Activated CD4-positive, alpha-beta T cell treated with anti-CD3 and anti-CD28 coated beads for 36 hours (primary cell): ENCODE results near the gene FOXC2. TPM values are rescaled to one million over a fixed set of nuclear protein-coding genes. Genes with fewer than 3 reads are reported as not detected.

ENCODE experiments used
- ATAC-seq: fragments of 200-7000 bp; cut with Tn5 transposase; one replicate; pipeline ENCODE4 v1.10.0; 2021; ENCODE audit warnings: mild to moderate bottlenecking, moderate library complexity
- CTCF ChIA-PET: fragments of 350-600 bp; sonication (Branson Sonifier 250); formaldehyde crosslinking; loops from one replicate; lab custom pipeline; 2021; ENCODE audit warnings: antibody characterized with exemption; lab: Charles Lee
- POLR2A ChIA-PET: fragments of 350-600 bp; sonication (Branson Sonifier 250); formaldehyde crosslinking; loops from one replicate; lab custom pipeline; 2021; ENCODE audit warnings: antibody characterized with exemption, inconsistent platforms; lab: Charles Lee
- DNase-seq: peaks from one replicate; pipeline ENCODE4 v3.0.0-alpha.2; 2020
- H3K27ac Mint-ChIP-seq: one replicate; pipeline ENCODE4 v1.8.0; 2021; ENCODE audit warnings: mixed read lengths
- H3K27me3 Mint-ChIP-seq: one replicate; pipeline ENCODE4 v1.8.0; 2021; ENCODE audit warnings: mixed read lengths
- H3K36me3 Mint-ChIP-seq: one replicate; pipeline ENCODE4 v1.8.0; 2021; ENCODE audit warnings: low read depth, mixed read lengths
- H3K4me1 Mint-ChIP-seq: one replicate; pipeline ENCODE4 v1.8.0; 2021; ENCODE audit warnings: mixed read lengths
- H3K4me3 Mint-ChIP-seq: one replicate; pipeline ENCODE4 v1.8.0; 2021; ENCODE audit warnings: mild to moderate bottlenecking, moderate library complexity, mixed read lengths
- H3K9me3 Mint-ChIP-seq: one replicate; pipeline ENCODE4 v1.8.0; 2021; ENCODE audit warnings: low read depth, mixed read lengths
- intact Hi-C, 2 experiments: fragments of 100-400 bp; cut with DNase I in 1 of 2; cut with micrococcal nuclease in 1 of 2; formaldehyde crosslinking; loops; one replicate each; pipeline versions ENCODE4 v1.14.2 to v1.15.1; 2022 to 2024; cut with DNase I, micrococcal nuclease
- total RNA-seq, 2 experiments: library from RNA; stranded (reverse); gene quantifications; one replicate each; pipeline ENCODE4 v1.2.3, GENCODE V29; 2021

Gene FOXC2
- total RNA-seq, 2 experiments from 2014 or later = not detected

DNA sequence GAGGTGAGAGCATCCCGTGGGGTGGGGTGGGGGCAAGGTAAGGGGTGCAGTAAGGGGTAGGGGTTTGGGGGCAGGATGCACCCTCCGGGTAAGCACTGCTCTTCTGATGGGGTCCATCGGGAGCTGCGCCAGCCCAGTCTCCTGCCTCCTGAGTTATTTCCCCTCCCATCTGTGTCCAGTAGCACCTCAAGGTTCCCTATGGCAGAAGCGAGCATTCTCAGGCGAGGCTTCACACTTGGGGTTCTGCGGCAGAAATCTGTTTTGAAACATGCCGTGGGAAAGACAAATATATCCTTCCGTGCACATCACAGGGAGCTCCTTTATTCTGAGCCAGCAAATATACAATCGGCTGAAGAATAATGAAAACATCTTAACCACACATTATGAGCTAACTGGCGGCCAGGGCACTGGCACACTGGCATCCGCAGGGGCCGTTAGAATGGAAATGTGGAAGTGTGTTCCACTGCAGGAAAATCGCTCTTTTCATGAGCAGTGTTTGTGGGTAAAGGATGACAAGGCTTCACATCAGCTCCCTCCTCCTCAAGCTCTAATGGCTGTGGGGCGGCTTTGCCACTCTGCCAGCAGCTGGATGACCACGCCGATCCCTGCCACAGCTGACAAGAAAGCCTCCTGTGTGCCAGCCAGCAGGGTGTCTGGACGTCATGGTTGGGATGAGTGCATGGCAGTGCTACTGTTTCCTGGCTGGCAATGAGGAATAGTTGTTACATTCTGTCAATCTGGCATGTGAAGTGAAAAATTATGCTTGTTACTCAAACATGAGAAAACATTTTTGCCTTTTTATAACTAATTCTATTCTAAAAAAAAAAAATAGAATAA lies 31.6 kb upstream of the FOXC2 start:
- H3K4me3 Mint-ChIP-seq = no peak overlapping the region
- ChIA-PET CTCF (no interaction called here), POLR2A (no interaction called here)
- H3K27me3 Mint-ChIP-seq = no peaks in the 10 kb centered on the region
- ATAC-seq (no peak), DNase-seq (no peak)
- peaks cover 20% of the 10 kb centered on the region for H3K36me3 Mint-ChIP-seq
- H3K9me3 Mint-ChIP-seq = no peaks in the 10 kb centered on the region
- intact Hi-C loops = no loop called here
- no peaks in the 10 kb centered on the region for H3K4me1 Mint-ChIP-seq
- H3K27ac Mint-ChIP-seq = no peak overlapping the region

- DNase-seq = no peak
- Mint-ChIP-seq H3K27ac (no peak overlapping the region), H3K9me3 (no peaks in the 10 kb centered on the region), H3K36me3 (peaks cover 27% of the 10 kb centered on the region), H3K4me1 (no peaks in the 10 kb centered on the region), H3K4me3 (no peak overlapping the region), H3K27me3 (no peaks in the 10 kb centered on the region)
- intact Hi-C loops = no loop called here
- ChIA-PET CTCF (no interaction called here), POLR2A (no interaction called here)
- ATAC-seq = no peak
These were observed 30.0 kb upstream of the FOXC2 start for GRCh38 chr16:86536621-86537020.

- intact Hi-C loops = no loop called here
- CTCF ChIA-PET = interaction anchor here (0.6 to 0.9 kb wide), 3 partner anchors 12 to 1493 kb away, joined by 3 read pairs; no protein-coding TSS in a partner anchor
- H3K27me3 Mint-ChIP-seq = no peaks in the 10 kb centered on the region
- ATAC-seq (no peak), DNase-seq (no peak)
- no peaks in the 10 kb centered on the region for H3K4me1 Mint-ChIP-seq
- no peak overlapping the region for H3K4me3 Mint-ChIP-seq
- POLR2A ChIA-PET = no interaction called here
- no peaks in the 10 kb centered on the region for H3K9me3 Mint-ChIP-seq
- no peak overlapping the region for H3K27ac Mint-ChIP-seq
- peaks cover 30% of the 10 kb centered on the region for H3K36me3 Mint-ChIP-seq
These were observed 29.1 kb upstream of the FOXC2 start for GRCh38 chr16:86537486-86537885.

- no peak overlapping the region for H3K27ac Mint-ChIP-seq
- H3K36me3 Mint-ChIP-seq = peaks cover 35% of the 10 kb centered on the region
- intact Hi-C loops = no loop called here
- no peak for DNase-seq
- POLR2A ChIA-PET = interaction anchor here (0.7 kb wide), 1 partner anchor 528 kb away, joined by 3 read pairs; no protein-coding TSS in a partner anchor
- no peak overlapping the region for H3K4me3 Mint-ChIP-seq
- H3K27me3 Mint-ChIP-seq = no peaks in the 10 kb centered on the region
- no peaks in the 10 kb centered on the region for H3K9me3 Mint-ChIP-seq
- H3K4me1 Mint-ChIP-seq = no peaks in the 10 kb centered on the region
- no peak for ATAC-seq
- CTCF ChIA-PET = interaction anchor here (0.6 to 0.8 kb wide), 2 partner anchors 17 to 1493 kb away, joined by 3 read pairs; no protein-coding TSS in a partner anchor
These were observed 28.3 kb upstream of the FOXC2 start for GRCh38 chr16:86538196-86538780.

DNA sequence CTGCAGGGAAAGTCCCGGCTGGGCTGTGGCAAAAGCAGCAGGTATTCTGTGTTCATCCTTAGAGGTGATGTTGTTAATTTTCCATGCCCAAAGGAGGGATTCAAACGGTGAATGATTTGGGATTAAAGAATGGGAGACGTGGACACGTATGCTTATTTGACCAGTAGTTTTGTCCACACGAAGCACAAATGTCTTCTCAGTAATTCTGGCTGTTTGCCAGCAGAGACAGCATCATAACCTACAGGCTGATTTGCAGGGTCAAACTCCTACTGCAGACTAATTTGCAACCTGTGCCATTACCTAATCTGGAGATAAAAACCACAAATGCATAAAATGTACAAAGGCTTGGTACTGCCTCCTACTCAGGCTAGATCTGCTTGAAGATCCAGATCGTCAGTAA lies 25.7 kb upstream of the FOXC2 start:
- ChIA-PET POLR2A (no interaction called here), CTCF (interaction anchor here (0.8 kb wide), 1 partner anchor 598 kb away, joined by 3 read pairs; no protein-coding TSS in a partner anchor)
- Mint-ChIP-seq H3K4me3 (no peak overlapping the region), H3K4me1 (no peaks in the 10 kb centered on the region), H3K27ac (no peak overlapping the region), H3K36me3 (peaks cover 46% of the 10 kb centered on the region), H3K27me3 (no peaks in the 10 kb centered on the region), H3K9me3 (no peaks in the 10 kb centered on the region)
- DNase-seq (no peak), ATAC-seq (no peak)
- intact Hi-C loops = no loop called here

- H3K36me3 Mint-ChIP-seq = peaks cover 44% of the 10 kb centered on the region
- ATAC-seq (no peak), DNase-seq (no peak)
- ChIA-PET POLR2A (no interaction called here), CTCF (interaction anchor here (0.8 kb wide), 1 partner anchor 597 kb away, joined by 3 read pairs; no protein-coding TSS in a partner anchor)
- no peaks in the 10 kb centered on the region for H3K27me3 Mint-ChIP-seq
- no peak overlapping the region for H3K4me3 Mint-ChIP-seq
- intact Hi-C loops = no loop called here
- no peaks in the 10 kb centered on the region for H3K4me1 Mint-ChIP-seq
- no peak overlapping the region for H3K27ac Mint-ChIP-seq
- H3K9me3 Mint-ChIP-seq = no peaks in the 10 kb centered on the region
These were observed 25.1 kb upstream of the FOXC2 start for GRCh38 chr16:86541560-86541959.

DNA sequence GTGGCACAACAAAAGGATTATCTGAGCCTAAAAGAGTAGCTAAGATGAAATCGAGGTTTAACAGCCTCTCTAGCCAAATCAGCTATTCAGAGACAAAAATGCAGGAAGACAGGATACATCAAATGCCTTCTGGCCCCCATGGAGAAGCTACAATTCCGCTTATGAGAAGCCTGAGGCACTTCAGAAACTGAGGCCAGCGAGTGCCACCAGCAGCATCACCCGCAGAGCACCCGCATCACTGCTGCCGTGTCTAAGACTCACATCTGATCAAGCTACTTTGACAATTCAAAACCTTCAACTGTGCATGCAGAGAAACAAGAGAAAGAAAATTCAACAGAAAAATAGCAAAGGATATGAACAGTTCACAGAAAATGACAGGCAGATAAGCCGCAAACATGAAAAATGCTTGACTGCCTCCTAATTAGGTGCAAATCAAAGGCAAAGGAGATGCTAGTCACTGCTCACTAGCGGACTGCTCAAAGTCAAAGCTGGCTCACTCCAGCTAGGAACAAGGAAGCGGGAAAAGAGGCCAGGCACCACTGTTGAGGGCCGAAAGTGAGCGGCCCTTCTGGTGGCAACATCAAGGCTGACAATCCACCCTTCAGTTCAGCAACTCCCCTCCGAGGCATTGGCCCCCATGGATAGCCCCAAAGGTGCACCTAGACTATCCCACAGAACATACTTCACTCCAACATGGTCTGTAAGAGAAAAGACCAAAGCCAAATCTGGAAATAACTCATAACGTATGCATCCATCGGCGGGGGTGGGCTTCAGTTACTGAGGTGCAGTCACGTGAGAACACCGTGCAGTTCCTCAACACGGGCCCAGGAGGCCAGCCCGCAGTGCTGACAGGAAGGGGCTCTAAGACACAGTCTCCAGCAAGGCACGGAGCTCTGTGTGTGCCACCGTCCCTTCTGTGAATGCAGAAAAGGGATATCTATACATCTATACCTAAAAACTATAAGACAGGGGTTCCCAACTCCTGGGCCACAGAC lies 23.6 kb upstream of the FOXC2 start:
- Mint-ChIP-seq H3K4me1 (no peaks in the 10 kb centered on the region), H3K4me3 (no peak overlapping the region), H3K27me3 (no peaks in the 10 kb centered on the region), H3K27ac (no peak overlapping the region), H3K9me3 (no peaks in the 10 kb centered on the region), H3K36me3 (peaks cover 51% of the 10 kb centered on the region)
- ATAC-seq = no peak
- DNase-seq = no peak
- CTCF ChIA-PET = interaction anchor here (0.6 kb wide), 1 partner anchor 22 kb away, joined by 3 read pairs; no protein-coding TSS in a partner anchor
- intact Hi-C loops = no loop called here
- POLR2A ChIA-PET = interaction anchor here (0.6 kb wide), 1 partner anchor 386 kb away, joined by 3 read pairs; no protein-coding TSS in a partner anchor

- no peak for DNase-seq
- H3K36me3 Mint-ChIP-seq = peaks cover 44% of the 10 kb centered on the region
- POLR2A ChIA-PET = no interaction called here
These were observed 21.1 kb upstream of the FOXC2 start for GRCh38 chr16:86545481-86545880.

GRCh38 chr16:86545954-86546637 lies 20.5 kb upstream of the FOXC2 start:
- ChIA-PET CTCF (no interaction called here), POLR2A (no interaction called here)

More at GRCh38 chr16:86545481-86545880, 21.1 kb upstream of the FOXC2 start:
- Mint-ChIP-seq H3K4me1 (peaks cover 9% of the 10 kb centered on the region), H3K27me3 (no peaks in the 10 kb centered on the region), H3K9me3 (no peaks in the 10 kb centered on the region), H3K4me3 (no peak overlapping the region), H3K27ac (no peak overlapping the region)
- ATAC-seq = no peak
- intact Hi-C loops = no loop called here
- CTCF ChIA-PET = no interaction called here

DNA sequence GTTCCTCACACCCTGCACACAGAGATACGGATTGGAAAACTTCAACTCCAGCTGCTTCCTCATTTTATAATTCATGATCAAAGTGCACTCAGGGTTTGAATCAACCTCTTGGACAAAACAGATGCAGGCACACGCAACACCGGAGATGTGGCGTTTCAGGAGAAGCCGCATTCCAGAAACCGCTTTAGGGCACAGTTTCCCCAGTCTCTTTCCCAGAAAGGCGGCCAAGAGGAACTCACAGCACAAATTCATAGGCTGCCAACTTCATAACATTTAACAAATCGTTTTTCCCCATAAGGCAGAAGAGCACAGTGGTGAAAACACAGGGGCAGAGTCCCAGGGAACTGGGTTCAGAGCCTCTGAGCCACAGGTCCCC lies 20.0 kb upstream of the FOXC2 start:
- H3K36me3 Mint-ChIP-seq = peaks cover 37% of the 10 kb centered on the region
- intact Hi-C loops = no loop called here
- peaks cover 9% of the 10 kb centered on the region for H3K4me1 Mint-ChIP-seq
- no peaks in the 10 kb centered on the region for H3K9me3 Mint-ChIP-seq
- DNase-seq = no peak
- no peak for ATAC-seq
- CTCF ChIA-PET = no interaction called here
- no peak overlapping the region for H3K4me3 Mint-ChIP-seq
- no peak overlapping the region for H3K27ac Mint-ChIP-seq
- H3K27me3 Mint-ChIP-seq = no peaks in the 10 kb centered on the region
- POLR2A ChIA-PET = no interaction called here

More at GRCh38 chr16:86545954-86546637, 20.5 kb upstream of the FOXC2 start:
- Mint-ChIP-seq H3K9me3 (no peaks in the 10 kb centered on the region), H3K4me1 (peaks cover 9% of the 10 kb centered on the region), H3K36me3 (peaks cover 40% of the 10 kb centered on the region), H3K27ac (no peak overlapping the region), H3K27me3 (no peaks in the 10 kb centered on the region), H3K4me3 (no peak overlapping the region)
- DNase-seq = no peak
- intact Hi-C loops = no loop called here
- no peak for ATAC-seq
